Measurements from ENCODE around the gene TLCD3B. TPM values are rescaled to one million over a fixed set of nuclear protein-coding genes. Genes with fewer than 3 reads are reported as not detected.

Gene TLCD3B
- polyA plus RNA-seq, 1 of the 3 experiments (the other 2 are of a cell fraction) = 3.8 TPM

DNA sequence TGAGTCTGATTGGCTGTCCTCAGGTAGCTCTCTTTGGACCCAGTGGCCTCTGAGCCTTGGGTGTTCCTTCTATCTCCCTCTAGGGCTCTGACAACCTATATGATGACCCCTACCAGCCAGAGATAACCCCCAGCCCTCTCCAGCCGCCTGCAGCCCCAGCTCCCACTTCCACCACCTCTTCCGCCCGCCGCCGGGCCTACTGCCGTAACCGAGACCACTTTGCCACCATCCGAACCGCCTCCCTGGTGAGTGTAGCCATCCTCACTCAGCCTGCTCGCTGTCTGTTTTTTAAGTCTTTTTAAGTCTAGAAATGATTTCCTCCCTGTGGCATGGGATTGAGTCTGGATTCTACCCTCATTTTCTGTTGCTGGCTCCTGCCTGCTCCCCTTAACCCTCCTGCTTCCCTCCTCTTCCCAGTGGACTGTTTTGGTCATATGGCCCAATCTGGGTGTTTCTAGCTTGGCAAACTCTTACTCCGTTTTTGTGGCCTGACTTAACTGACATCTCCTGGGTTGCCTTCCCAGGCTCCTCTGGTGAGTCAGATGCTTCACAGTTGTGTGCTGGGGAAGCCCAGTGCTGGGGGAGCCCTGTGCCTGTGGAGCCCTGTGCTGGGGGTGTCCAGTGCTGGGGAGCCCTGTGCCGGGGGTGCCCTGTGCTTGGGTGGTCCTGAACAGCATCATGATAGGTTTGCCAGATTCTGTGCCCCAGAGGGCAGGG lies 47.5 kb downstream of the TLCD3B start:
- no peaks in the 10 kb centered on the region for H3K4me1 ChIP-seq (ENCODE audit: control insufficient read depth in 1 of 2, insufficient read depth in 2 of 2, low read depth in 1 of 2, low read length in 1 of 2)
- POLR2A ChIA-PET = interaction anchor here (1.0 kb wide), 1 partner anchor 10 kb away, joined by 3 read pairs; no protein-coding TSS in a partner anchor
- H3K4me3 ChIP-seq (ENCODE audit: low read depth in 2 of 2, low read length in 1 of 2) = no peak overlapping the region
- H3F3A ChIP-seq (replicated peaks; ENCODE audit: insufficient read depth) = no peaks in the 10 kb centered on the region
- H3K36me3 ChIP-seq (replicated peaks in 1 of 2; ENCODE audit: control insufficient read depth in 1 of 2, insufficient read depth in 2 of 2, low read length in 1 of 2) = peaks cover 40 to 99% of the 10 kb centered on the region in 2 experiments
- CTCF ChIA-PET = no interaction called here
- H3K79me2 ChIP-seq (ENCODE audit: insufficient read depth) = no peaks in the 10 kb centered on the region
- TF ChIP-seq ELF1 (IDR thresholded peaks at IDR 0.05) (no peak), IRF3 (IDR thresholded peaks at IDR 0.05; ENCODE audit: low read depth, low read length) (no peak), MAX (IDR thresholded peaks at IDR 0.05; ENCODE audit: low read depth) (no peak), RAD21 (IDR thresholded peaks at IDR 0.05; ENCODE audit: low read length) (no peak), FOXM1 (IDR thresholded peaks at IDR 0.05; ENCODE audit: low read depth) (no peak), TCF12 (IDR thresholded peaks at IDR 0.05) (no peak), SMC3 (IDR thresholded peaks at IDR 0.05; ENCODE audit: low read depth, low read length) (no peak), GATA2 (CRISPR knock-in tag; IDR thresholded peaks at IDR 0.05) (no peak), JUND (IDR thresholded peaks at IDR 0.05) (no peak), YY1 (IDR thresholded peaks at IDR 0.05; ENCODE audit: low read depth) (no peak), POLR2AphosphoS5 (IDR thresholded peaks at IDR 0.05; ENCODE audit: low read depth, low read length) (no peak), USF2 (IDR thresholded peaks at IDR 0.05; ENCODE audit: borderline replicate concordance, low read depth, low read length) (no peak), ZBTB33 (IDR thresholded peaks at IDR 0.05; ENCODE audit: borderline replicate concordance, low read depth) (no peak), PBX3 (IDR thresholded peaks at IDR 0.05) (no peak), NFIC (IDR thresholded peaks at IDR 0.05; ENCODE audit: borderline replicate concordance) (no peak), TAF1 (IDR thresholded peaks at IDR 0.05; ENCODE audit: borderline replicate concordance, low read depth, low read length) (no peak), CTCF (IDR thresholded peaks at IDR 0.05) (no peak)
- TF ChIP-seq, protein P1, sequence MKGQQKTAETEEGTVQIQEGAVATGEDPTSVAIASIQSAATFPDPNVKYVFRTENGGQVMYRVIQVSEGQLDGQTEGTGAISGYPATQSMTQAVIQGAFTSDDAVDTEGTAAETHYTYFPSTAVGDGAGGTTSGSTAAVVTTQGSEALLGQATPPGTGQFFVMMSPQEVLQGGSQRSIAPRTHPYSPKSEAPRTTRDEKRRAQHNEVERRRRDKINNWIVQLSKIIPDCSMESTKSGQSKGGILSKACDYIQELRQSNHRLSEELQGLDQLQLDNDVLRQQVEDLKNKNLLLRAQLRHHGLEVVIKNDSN (IDR thresholded peaks at IDR 0.05; ENCODE audit: borderline replicate concordance, low read depth) = no peak
- TF ChIP-seq, protein P2, sequence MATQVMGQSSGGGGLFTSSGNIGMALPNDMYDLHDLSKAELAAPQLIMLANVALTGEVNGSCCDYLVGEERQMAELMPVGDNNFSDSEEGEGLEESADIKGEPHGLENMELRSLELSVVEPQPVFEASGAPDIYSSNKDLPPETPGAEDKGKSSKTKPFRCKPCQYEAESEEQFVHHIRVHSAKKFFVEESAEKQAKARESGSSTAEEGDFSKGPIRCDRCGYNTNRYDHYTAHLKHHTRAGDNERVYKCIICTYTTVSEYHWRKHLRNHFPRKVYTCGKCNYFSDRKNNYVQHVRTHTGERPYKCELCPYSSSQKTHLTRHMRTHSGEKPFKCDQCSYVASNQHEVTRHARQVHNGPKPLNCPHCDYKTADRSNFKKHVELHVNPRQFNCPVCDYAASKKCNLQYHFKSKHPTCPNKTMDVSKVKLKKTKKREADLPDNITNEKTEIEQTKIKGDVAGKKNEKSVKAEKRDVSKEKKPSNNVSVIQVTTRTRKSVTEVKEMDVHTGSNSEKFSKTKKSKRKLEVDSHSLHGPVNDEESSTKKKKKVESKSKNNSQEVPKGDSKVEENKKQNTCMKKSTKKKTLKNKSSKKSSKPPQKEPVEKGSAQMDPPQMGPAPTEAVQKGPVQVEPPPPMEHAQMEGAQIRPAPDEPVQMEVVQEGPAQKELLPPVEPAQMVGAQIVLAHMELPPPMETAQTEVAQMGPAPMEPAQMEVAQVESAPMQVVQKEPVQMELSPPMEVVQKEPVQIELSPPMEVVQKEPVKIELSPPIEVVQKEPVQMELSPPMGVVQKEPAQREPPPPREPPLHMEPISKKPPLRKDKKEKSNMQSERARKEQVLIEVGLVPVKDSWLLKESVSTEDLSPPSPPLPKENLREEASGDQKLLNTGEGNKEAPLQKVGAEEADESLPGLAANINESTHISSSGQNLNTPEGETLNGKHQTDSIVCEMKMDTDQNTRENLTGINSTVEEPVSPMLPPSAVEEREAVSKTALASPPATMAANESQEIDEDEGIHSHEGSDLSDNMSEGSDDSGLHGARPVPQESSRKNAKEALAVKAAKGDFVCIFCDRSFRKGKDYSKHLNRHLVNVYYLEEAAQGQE (IDR thresholded peaks at IDR 0.05; ENCODE audit: low read depth, low read length) = no peak
- no peaks in the 10 kb centered on the region for H3K9me2 ChIP-seq
- H3K27ac ChIP-seq (ENCODE audit: low read depth in 2 of 2, low read length in 1 of 2) = no peak overlapping the region
- no peaks in the 10 kb centered on the region for H4K20me1 ChIP-seq (ENCODE audit: insufficient read depth)
- no peak overlapping the region for H2AFZ ChIP-seq (ENCODE audit: low read depth)
- no peak for DNase-seq
- H3K4me2 ChIP-seq = no peak overlapping the region
- H3K9me3 ChIP-seq = no peaks in the 10 kb centered on the region
- WGBS (ENCODE audit: low lambda C conversion rate) = 92% methylated on average over 12 of the region's 12 CpGs
- no peak overlapping the region for H3K9ac ChIP-seq
- H3K27me3 ChIP-seq (ENCODE audit: insufficient read depth) = no peaks in the 10 kb centered on the region
